Cardiac septum (tissue), 1 donor: ENCODE results near the gene APOBEC3B. TPM values are rescaled to one million over a fixed set of nuclear protein-coding genes. Genes with fewer than 3 reads are reported as not detected.
"Not testable (repeated sequence)": the region's sequence is repeated elsewhere in the genome, so short reads cannot be mapped to it uniquely, and the experiment has no call there.

ENCODE experiments used
- DNase-seq: peaks from one replicate; pipeline ENCODE4 v3.0.0-alpha.2; 2020; ENCODE audit warnings: low spot score
- intact Hi-C: fragments of 100-400 bp; cut with DNase I; formaldehyde crosslinking; loops from one replicate; pipeline ENCODE4 v1.14.0; 2022
- total RNA-seq: library from RNA; stranded (reverse); fragmentation: NEBNext Ultra II Directional; extraction: Animal tissue kit (Norgen Biotek cat#: 25700); gene quantifications from one replicate; pipeline ENCODE4 v1.2.1, GENCODE V29; 2021
- donor health status: DM: no; HTN: no; CAD: no.

The APOBEC3B gene
- total RNA-seq, 1 donor from 2014 or later = 0.54 TPM

DNA sequence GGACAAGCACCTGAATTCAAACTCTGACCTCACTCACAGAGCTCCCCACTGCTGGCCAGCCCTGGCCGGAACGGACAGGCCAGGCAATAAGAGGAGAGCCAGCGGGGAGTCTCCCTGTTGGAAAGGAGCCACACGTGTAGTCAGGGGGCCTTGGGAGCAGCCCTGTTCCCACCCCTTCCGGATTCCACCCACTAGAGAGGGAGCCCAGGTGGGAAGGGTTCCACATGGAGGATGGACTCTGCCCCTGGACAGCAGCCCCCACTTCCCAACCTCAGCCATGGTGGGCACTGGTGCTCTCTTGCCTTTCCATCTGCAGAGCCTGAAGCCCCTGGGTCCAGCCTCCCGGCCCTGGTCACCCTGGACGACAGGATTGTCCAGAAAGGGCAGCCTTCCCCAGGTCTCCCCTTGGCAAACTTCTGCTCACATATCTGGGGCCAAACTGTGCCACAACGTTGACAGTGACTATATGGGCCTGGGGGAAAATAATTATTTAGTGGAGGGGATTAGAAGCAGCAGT lies 32.2 kb upstream of the APOBEC3B start:
- intact Hi-C loops = no loop called here

DNA sequence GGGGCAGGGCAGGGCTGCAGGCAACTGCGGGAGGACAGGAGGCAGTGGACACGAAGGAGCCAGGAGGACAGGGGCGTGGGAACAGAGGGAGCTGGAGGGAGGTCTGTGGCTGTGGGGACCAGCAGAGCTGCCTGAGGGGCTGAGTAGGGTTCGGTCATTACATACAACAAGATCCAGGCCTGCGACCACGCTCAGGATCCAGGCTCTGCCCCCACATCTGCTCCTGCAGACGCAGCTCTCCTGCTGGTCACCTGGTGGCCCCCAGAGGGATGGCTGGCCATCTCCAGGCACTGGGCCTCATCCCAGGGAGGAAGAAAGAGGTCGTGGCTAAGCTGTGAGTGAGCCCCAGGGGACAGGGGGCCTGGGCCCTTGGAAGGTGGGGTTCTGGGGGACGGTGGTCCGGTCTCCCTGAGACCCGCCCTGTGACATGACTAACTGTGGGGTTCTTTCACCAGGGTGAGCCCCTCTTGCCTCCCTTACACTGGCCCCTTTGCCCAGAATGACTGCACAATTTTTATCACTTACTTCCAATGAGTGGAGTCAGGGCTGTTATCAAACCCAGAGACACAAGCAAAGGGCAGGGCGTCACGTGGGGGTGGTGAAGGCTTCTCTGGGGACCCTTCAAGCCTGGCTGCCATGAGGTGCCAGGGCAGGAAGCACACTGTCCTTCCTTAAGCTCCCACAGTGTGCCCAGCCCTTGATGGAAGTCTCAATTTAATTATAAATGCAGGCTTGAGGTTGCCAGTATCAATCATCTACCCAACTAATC lies 31.4 kb upstream of the APOBEC3B start:
- intact Hi-C loops = no loop called here
- no peak for DNase-seq

More for the DNA sequence above, 32.2 kb upstream of the APOBEC3B start:
- no peak for DNase-seq

DNA sequence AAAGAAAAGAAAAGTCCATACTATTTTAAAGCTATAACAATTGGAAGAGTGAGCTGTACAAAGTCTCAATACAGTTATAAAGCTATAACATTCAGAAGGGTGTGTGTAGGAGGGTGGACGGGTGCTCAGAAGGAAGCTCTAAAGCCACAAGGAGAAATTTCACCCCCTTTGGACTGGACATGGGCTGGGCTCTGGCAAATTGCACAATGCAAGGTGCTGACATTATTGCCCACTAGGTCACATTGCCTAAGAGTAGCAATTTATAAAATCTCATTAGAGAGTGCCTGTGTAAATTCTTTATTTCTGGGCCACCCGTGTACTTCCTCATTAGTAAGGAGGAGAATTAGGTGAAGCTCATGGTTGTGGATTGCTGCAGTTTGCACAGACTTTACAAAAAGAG lies 30.4 kb upstream of the APOBEC3B start:
- intact Hi-C loops = no loop called here

DNA sequence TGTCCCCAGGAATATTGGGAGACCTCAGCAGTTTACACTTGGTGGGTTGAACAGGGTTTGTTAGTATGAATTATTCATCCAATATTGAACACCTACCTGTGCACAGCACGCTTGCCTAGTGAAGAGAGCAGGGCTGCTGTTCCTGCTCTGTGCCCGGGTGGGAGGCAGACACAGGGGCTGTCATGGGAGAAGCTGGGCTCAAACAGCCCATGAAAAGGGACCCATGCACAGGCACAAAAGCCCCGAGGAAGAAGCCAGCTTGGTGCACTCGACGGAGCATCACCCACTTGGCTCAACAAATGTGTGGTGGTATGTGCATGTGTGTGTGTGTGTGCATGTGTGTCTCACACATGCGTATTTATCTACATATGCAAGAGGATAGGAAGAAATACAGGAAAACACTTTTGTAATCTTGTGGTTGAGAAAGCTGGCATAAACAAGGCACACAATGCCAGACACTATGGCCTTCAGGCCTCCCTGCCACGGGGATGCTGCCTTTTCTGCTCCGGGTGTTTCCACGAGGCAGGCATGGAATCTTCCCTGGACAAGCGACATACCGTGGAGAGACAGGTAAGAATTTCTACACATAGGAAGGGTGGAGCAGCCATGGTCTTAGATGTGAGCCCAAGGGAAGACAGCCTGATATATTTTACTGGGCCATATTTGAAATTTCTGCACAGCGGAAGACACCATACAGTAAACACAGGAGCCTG lies 29.7 kb upstream of the APOBEC3B start:
- DNase-seq = no peak
- intact Hi-C loops = no loop called here

More for the DNA sequence above, 30.4 kb upstream of the APOBEC3B start:
- no peak for DNase-seq

DNA sequence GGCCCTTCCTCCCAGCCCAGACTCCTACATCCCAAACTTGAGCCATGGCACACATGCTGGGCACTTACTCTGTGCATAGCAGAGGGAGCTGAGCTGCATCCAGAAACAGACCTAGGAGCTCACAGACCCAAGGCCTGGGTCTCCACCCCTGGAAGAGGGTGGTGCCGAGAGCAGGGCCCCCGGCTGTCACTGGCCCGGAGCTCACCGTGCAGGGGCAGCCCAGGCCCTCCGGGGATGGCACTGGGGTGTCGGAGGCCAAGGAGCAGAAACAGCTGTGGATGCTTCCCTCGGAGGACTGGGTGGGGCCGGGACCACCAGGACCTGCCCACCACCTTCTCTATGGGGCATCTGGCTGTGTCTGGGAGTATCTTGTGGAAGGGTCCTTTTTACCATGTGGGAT lies 29.1 kb upstream of the APOBEC3B start:
- DNase-seq = no peak
- intact Hi-C loops = no loop called here

DNA sequence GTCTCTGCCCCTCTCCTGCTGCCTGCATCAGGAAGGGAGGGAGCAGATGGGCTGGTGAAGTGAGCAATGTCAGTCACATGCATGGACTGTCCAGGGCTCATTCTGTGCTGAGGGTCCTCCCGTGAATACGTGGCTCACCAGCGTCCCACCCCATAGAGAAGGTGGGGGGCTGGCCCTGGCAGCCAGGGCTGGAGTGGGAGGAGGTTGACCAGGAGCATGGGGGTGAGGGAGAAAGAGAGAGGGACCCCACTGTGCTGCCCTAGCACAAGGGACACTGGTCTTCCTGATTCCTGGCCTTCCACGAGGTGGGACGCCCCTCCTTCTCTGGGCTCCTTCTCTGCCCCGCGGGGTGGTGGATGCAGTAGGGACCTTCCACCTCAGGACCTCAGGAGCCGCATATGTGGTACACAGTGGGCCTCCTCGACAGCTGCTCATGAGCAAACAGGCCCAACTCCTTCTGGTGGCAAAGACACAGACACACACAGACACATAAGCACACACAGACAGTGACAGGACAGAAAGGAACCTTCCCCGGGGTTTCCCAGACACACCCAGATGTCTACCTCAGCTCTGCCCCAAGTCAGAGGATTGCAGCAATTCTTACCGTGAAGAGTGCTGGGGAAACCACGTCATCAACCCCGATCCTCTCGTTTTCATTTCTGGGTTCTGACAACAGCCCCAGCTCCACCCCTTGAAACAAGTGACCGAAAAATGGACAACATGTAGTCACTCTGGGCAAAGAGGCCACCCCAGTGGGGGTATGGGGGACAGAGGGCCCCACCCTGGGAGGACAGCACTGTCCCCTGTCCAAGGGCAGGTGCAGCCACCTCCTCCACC lies 28.4 kb upstream of the APOBEC3B start:
- peak; percentile 88 for DNase-seq
- intact Hi-C loops = no loop called here

DNA sequence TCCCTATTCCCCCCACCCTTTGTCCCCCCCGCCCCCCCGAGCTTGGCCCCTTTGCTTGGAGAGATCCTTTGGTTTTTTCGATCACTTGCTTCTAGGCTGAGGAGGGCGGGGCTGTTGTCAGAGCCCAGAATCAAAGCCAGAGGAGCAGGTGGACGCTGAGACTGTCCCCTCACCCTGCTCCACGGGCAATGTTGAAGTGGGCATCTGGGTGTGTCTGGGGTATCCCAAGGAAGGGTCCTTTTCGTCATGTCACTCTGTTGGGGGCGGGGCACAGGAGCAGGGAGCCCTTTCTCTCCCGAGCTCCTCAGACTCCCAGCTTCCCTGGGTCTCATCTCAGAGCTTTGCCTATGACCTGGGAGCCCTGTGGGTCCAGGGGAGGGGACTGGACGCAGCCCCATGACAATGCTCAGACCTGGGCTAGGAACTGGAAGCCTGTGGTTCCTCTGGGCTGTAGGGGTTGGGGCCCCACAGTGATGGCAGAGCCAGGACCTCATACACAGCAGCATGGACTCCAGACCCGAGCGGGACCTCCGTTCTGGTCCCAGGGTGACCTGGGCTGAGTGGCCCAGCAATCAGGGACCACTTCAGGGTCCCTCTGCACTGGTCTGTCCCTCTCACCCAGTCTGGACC lies 27.6 kb upstream of the APOBEC3B start:
- intact Hi-C loops = no loop called here
- DNase-seq = no peak

DNA sequence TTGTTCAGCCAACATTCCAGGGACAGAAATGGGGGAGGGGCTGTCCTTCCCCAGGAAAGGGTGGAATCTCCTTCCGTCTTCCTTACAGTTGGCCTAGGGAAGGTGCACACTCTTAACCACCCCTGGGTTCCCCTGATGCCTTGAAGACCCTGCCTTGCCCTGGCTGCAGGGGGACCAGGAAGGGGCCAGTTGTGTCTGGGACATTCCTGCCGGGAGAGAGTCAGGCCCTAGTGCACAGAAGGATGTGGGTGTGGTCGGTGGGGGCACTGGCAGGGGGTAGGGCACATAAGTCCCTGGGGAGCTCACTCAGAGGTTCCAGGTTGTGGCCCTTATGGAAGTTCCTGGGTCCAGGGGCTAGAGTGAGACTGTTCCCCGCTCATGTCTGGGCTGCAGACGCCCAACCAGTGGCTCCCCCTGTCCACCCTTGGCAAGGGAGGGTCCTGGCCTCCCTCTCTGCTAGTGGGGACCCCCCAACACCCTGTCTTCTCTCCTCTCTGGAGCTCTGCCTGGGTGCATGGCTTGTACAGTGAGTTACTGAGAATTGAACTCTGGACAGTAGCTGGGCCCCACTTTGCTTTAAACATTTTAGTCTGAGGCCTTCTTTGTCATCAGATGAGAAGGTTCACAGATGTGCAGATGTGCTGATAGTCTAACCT lies 26.8 kb upstream of the APOBEC3B start:
- DNase-seq = no peak
- intact Hi-C loops = no loop called here

DNA sequence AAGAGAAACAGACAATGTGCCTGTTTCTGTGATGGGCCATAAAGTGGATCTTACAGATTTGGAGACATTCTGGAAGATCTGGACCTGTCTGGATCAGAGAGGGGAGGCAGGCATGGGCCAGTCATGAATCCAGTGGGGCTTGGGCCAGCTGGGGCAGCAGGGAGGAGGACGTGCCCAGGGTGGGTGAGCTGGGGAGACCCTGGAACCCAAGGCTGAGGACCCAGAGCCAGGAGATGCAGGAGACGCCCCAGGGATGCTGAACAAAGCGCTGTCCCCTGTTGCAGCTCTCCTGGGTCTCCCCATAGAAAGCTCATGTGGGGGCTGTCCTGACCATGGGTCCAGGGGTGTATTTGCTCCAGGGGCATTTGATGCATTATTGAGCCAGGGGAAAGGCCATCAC lies 26.2 kb upstream of the APOBEC3B start:
- intact Hi-C loops = no loop called here
- DNase-seq = no peak

DNA sequence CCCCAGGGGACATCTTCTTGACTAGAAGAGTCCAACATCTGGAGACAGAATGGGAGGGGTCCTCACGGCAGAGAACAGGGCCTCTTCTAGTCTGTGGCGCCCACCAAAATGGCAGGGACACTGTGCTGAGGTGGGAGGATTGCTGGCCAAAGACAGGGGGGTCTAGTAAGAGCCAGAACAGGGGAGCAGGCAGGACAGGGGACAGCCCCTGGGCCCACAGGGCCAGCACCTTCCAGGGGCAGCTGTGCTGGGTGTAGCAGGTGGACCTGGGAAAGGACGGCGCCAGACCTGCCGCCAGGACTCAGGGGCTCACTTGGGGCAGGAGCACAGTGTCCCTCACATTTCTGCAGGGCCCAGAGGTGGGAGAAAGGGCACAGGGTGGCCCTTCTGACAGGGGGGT lies 25.6 kb upstream of the APOBEC3B start:
- no peak for DNase-seq
- intact Hi-C loops = no loop called here

DNA sequence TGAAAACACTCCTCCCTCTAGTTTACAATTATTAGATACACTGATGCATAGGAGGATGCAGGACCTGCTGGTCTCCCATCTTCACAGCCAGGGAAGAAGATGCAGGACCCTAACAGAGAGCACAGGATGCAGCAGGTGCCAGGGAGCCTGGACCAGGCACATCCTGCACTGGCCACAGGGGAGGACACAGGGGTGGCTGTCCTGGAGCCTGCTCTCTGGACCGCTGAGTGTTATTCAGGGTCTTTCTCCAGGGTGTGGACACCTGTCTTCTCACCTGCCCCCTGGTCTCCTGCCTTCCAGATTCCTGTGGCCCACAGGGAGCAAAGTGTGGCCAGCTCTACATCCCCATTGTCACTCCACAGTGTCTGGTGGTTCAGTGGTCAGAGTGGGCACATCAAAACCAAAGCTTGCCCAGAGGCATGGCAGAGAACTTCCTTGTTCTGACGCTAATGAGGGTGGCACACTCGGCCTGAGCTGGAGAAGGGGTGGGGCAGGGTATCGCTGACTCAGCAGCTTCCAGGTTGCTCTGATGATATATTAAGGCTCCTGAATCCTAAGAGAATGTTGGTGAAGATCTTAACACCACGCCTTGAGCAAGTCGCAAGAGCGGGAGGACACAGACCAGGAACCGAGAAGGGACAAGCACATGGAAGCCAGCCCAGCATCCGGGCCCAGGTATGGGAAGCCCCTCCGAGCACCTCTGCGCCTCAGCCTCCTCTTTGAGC lies 24.9 kb upstream of the APOBEC3B start, which contains the start of gene APOBEC3A:
Gene APOBEC3A, plus strand, starts transcription at position 564 of the 725 bp plus-strand sequence. Its CDS starts 83 bp downstream, at position 647.
- intact Hi-C loops = no loop called here
- peak; percentile 83 for DNase-seq

DNA sequence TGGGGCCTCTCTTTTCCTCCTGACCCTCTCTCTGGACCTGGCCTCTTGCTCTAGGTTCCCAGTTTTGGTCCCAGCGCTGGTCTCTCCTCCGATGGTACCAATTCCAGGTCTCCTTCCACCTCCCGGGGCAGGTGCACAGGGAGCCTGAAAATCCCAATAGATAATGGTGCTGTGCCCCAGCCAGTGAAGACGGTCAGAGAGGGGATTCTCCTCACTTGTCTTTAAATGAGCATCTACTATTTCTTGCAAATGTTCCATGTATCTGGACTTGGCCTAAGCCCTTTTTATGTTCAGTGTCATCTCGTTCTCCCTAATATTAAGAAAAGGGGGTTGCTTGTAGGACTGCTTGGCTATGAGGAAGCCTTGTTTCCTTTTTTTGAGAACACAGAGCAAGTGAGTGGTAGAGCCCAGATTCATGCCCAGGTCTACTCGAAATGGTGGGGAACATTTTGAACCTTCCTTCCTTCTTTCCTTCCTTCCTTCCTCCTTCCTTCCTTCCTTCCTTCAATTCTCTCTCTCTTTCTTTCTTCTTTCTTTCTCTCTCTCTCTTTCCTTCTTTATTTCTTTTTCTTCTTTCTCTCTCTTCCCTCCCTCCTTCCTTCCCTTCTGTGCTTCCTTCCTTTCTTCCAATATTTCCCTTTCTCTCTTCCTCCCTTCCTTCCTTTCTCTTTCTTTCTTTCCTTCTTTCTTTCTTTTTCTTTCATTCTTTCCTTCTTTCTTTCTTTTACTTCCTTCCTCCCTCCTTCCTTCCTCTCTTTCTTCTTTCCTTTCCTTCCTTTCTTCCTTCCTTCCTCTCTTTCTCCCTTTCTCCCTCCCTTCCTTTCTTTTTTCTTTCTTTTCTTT lies 24.1 kb upstream of the APOBEC3B start:
- no peak for DNase-seq
- intact Hi-C loops = no loop called here

DNA sequence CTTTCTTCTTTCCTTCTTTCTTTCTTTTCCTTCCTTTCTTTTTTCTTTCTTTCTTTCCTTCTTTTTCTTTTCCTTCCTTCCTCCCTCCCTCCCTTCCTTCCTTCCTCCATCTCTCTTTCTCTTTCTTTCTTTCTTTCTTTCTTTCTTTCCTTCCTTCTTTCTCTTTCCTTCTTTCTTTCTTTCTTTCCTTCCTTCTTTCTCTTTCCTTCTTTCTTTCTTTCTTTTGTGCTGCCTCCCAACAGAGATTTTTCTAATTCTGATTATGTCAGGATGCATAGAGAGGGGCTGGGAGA lies 23.6 kb upstream of the APOBEC3B start:
- DNase-seq, intact Hi-C loops: not testable (repeated sequence)

DNA sequence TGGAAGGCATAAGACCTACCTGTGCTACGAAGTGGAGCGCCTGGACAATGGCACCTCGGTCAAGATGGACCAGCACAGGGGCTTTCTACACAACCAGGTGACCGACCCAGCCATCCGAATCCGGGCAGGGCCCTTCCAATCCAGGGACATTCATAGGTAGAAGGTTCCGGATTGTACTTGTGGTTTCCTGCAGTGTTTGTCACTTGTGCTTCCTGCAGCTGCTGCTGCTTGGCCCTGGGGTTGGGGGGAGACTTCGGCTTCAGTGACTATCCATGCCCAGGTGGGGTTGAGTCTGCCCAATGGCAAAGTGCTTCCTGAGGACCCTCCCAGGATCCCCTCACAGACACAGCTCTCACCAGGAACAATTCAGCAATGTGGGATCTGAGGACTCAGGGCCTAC lies 22.6 kb upstream of the APOBEC3B start:
- intact Hi-C loops = no loop called here
- DNase-seq = no peak

DNA sequence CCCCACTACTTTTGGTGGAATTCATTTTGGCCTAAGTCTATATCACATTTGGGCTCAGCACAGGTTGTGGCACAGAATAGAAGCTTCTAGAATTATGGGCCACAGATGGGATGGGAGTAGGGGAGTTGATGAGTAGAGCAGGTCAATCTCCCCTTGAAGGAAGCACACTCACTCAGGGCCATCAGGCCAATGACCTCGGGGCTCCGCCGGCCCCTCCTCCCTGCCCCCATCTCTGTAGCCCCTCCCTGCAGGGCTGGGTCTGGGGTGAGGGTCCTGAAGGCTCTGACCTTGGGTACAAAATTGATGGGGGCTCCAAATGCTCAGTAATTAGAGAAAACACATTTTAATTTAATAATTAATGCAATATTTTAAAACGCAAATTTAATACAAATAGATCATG lies 21.5 kb upstream of the APOBEC3B start:
- intact Hi-C loops, DNase-seq: not testable (repeated sequence)

DNA sequence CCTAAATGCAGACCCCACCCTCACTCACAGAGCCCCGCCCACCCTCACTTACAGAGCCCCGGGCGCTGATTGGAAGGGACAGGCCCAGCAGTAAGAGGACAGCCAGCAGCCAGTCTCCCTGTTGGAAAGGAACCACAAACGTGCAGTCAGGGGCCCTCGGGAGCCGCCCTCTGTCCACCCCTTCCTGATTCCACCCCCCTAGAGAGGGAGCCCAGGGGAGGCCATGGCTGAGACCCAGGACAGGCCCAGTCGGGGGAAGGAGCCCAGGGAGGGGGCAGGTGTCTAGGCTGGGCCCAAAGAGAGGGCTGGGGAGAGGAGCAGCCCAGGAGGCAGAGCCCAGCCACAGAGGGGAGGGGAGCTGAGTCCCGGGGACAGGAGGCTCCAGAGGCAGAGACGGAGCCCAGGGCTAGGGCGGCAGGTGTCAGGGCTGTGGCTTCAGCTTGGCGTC lies 18.8 kb upstream of the APOBEC3B start:
- DNase-seq, intact Hi-C loops: not testable (repeated sequence)

DNA sequence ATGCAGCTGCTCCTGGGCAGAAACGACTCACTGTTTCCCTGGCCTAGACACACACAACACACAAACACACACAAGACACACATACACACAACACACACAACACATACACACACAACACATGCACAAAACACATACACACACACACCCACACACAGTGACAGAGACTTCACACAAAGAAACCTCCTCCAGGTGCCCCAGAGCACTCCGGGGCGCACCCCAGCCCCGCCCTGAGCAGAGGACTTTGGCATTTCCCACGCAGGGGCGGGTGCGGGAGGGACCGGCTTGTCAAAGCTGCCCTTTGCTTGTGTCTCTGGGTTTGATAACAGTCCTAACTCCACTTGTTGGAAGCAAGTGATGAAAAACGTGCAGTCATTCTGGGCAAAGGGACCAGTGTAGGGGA lies 18.3 kb upstream of the APOBEC3B start:
- intact Hi-C loops = no loop called here
- no peak for DNase-seq

DNA sequence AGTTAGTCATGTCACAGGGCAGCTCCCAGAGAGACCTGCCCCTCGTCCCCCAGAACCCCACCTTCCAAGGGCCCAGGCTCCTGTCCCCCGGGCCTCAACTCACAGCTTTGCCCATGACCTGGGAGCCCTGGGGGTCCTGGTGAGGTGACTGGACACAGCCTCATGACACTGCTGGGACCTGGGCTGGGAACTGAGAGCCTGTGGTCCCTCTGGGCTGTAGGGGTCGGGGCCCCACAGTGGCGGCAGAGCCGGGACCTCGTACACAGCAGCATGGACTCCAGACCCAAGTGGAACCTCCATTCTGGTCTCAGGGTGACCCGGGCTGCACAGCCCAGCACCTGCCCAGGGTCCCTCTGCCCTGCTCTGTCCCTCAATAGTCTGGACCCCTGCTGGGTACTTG lies 17.8 kb upstream of the APOBEC3B start:
- DNase-seq = no peak
- intact Hi-C loops = no loop called here
